Adipose tissue (tissue), 3 donors: ENCODE results near the gene BPGM. TPM values are rescaled to one million over a fixed set of nuclear protein-coding genes. Genes with fewer than 3 reads are reported as not detected.
"Not testable (repeated sequence)": the region's sequence is repeated elsewhere in the genome, so short reads cannot be mapped to it uniquely, and the experiment has no call there.

Source experiments
- H3K27ac ChIP-seq: one replicate; pipeline ENCODE4 v1.5.1; 2013; ENCODE audit warnings: low read depth, low read length
- WGBS, 3 donors: extraction: QIAGEN DNeasy Blood & Tissue Kit; methylation state at CpG; one replicate each; pipeline ENCODE4 v1.1.7; 2013; 5-methylcytosine and 5-hydroxymethylcytosine counted together
- polyA plus RNA-seq, 3 donors: library from polyadenylated mRNA; stranded (reverse); fragments of 200-250 nt; gene quantifications; one replicate each; pipeline ENCODE4 v1.2.3, GENCODE V29; 2013
- donor health status: healthy with polysubstance abuse.
- donor health status: Bipolar disorder and iron deficiency.
- donor health status: healthy.

The BPGM gene
- polyA plus RNA-seq, 3 donors = 5.8 to 17.9 (median 9.6) TPM

- WGBS, 3 donors = 0% methylated on average over 1 of the region's 1 CpG
- no peak overlapping the region for H3K27ac ChIP-seq
These were observed 18.9 kb upstream of the BPGM start for GRCh38 chr7:134627775-134628153.

GRCh38 chr7:134629445-134629844, 17.2 kb upstream of the BPGM start:
- no peak overlapping the region for H3K27ac ChIP-seq

GRCh38 chr7:134630237-134630636, 16.4 kb upstream of the BPGM start:
- H3K27ac ChIP-seq = no peak overlapping the region
- 59 to 89% (median 76%) methylated on average over 1 of the region's 1 CpG for WGBS, 3 donors

GRCh38 chr7:134630893-134631292, 15.8 kb upstream of the BPGM start:
- no peak overlapping the region for H3K27ac ChIP-seq

- no peak overlapping the region for H3K27ac ChIP-seq
These were observed 14.6 kb upstream of the BPGM start for GRCh38 chr7:134632052-134632451.

- no peak overlapping the region for H3K27ac ChIP-seq
- 26 to 43% (median 37%) methylated on average over 5 of the region's 5 CpGs for WGBS, 3 donors
These were observed 13.6 kb upstream of the BPGM start for GRCh38 chr7:134632937-134633540.

- no peak overlapping the region for H3K27ac ChIP-seq
- 23 to 31% (median 29%) methylated on average over 2 of the region's 2 CpGs for WGBS, 3 donors
These were observed 10.6 kb upstream of the BPGM start for GRCh38 chr7:134636008-134636449.

GRCh38 chr7:134637441-134637840, 9.2 kb upstream of the BPGM start:
- H3K27ac ChIP-seq = no peak overlapping the region
- 78 to 94% (median 91%) methylated on average over 4 of the region's 4 CpGs for whole genome bisulfite sequencing, 3 donors

- WGBS, 3 donors = 51 to 65% (median 53%) methylated on average over 7 of the region's 7 CpGs
- no peak overlapping the region for H3K27ac ChIP-seq
These were observed 8.5 kb upstream of the BPGM start for GRCh38 chr7:134637934-134638719.

GRCh38 chr7:134639061-134639460, 7.6 kb upstream of the BPGM start:
- no peak overlapping the region for H3K27ac ChIP-seq
- 72 to 85% (median 82%) methylated on average over 3 of the region's 3 CpGs for WGBS, 3 donors

- H3K27ac ChIP-seq = no peak overlapping the region
- 85 to 88% (median 86%) methylated on average over 4 of the region's 4 CpGs for WGBS, 3 donors
These were observed 6.9 kb upstream of the BPGM start for GRCh38 chr7:134639683-134640279.

GRCh38 chr7:134640842-134641715, 5.6 kb upstream of the BPGM start:
- WGBS, 3 donors = 88 to 91% (median 90%) methylated on average over 3 of the region's 3 CpGs
- H3K27ac ChIP-seq = no peak overlapping the region

- WGBS, 3 donors = 85 to 92% (median 92%) methylated on average over 4 of the region's 4 CpGs
- H3K27ac ChIP-seq = not testable (repeated sequence)
These were observed 4.7 kb upstream of the BPGM start for GRCh38 chr7:134641981-134642380.

GRCh38 chr7:134643131-134643530, 3.5 kb upstream of the BPGM start:
- WGBS, 3 donors = 42 to 82% (median 70%) methylated on average over 1 of the region's 1 CpG
- H3K27ac ChIP-seq = no peak overlapping the region

GRCh38 chr7:134645478-134645877, 1.2 kb upstream of the BPGM start:
- WGBS, 3 donors = 24 to 65% (median 61%) methylated on average over 5 of the region's 5 CpGs
- H3K27ac ChIP-seq = no peak overlapping the region

- H3K27ac ChIP-seq = peak overlapping the region; percentile 30
- 2 to 3% (median 2%) methylated on average over 8 of the region's 8 CpGs for WGBS, 3 donors
These were observed 718 bp upstream of the BPGM start for GRCh38 chr7:134645935-134646334.

GRCh38 chr7:134648456-134648855, 1.8 kb downstream of the BPGM start:
- WGBS, 3 donors = 93 to 96% (median 95%) methylated on average over 6 of the region's 6 CpGs

GRCh38 chr7:134649226-134649775, 2.6 kb downstream of the BPGM start:
- H3K27ac ChIP-seq = no peak overlapping the region
- WGBS, 3 donors = 48 to 63% (median 57%) methylated on average over 3 of the region's 3 CpGs

More at GRCh38 chr7:134648456-134648855, 1.8 kb downstream of the BPGM start:
- H3K27ac ChIP-seq = no peak overlapping the region

- WGBS, 3 donors = 87 to 92% (median 88%) methylated on average over 4 of the region's 4 CpGs
- H3K27ac ChIP-seq = no peak overlapping the region
These were observed 5.3 kb downstream of the BPGM start for GRCh38 chr7:134651991-134652390.
